Stimulated activated CD8-positive, alpha-beta memory T cell treated with anti-CD3 and anti-CD28 coated beads, Interleukin-7, amount 100 ng/mL, for 4 hours (primary cell): Measurements from ENCODE around the gene CAPN5.
A peak's percentile ranks its signal among the peaks of the same experiment; 100 is the strongest.

Source experiments
- DNase-seq, 2 donors: peaks; one replicate each; pipeline ENCODE4 v3.0.0-alpha.2; 2020; ENCODE audit warnings: low read depth in 2 of 2

The CAPN5 gene

GRCh38 chr11:77117492-77117891 is 50.7 kb downstream of the CAPN5 start:
- no peak for DNase-seq

GRCh38 chr11:77118086-77118485 is 51.3 kb downstream of the CAPN5 start:
- DNase-seq, result no peak

GRCh38 chr11:77118971-77119370 is 52.2 kb downstream of the CAPN5 start:
- no peak for DNase-seq

- DNase-seq, result no peak
Observed at GRCh38 chr11:77119531-77119936, 52.8 kb downstream of the CAPN5 start.

- DNase-seq, result no peak
Observed at GRCh38 chr11:77120571-77120970, 53.8 kb downstream of the CAPN5 start.

- DNase-seq, result no peak
Observed at GRCh38 chr11:77121096-77121640, 54.4 kb downstream of the CAPN5 start.

- DNase-seq, result no peak
Observed at GRCh38 chr11:77121876-77122575, 55.3 kb downstream of the CAPN5 start.

GRCh38 chr11:77122576-77123212 is 55.9 kb downstream of the CAPN5 start:
- DNase-seq, result no peak

- DNase-seq, result no peak
Observed at GRCh38 chr11:77123591-77123990, 56.8 kb downstream of the CAPN5 start.

- DNase-seq, result no peak
Observed at GRCh38 chr11:77124041-77124440, 57.3 kb downstream of the CAPN5 start.

- DNase-seq, result no peak
Observed at GRCh38 chr11:77124488-77124887, 57.7 kb downstream of the CAPN5 start.

- DNase-seq, result no peak
Observed at GRCh38 chr11:77125191-77125590, 58.4 kb downstream of the CAPN5 start.

GRCh38 chr11:77125695-77126094 is 58.9 kb downstream of the CAPN5 start:
- DNase-seq, result no peak

GRCh38 chr11:77126156-77126775 is 59.5 kb downstream of the CAPN5 start:
- DNase-seq, result no peak

GRCh38 chr11:77126861-77127234 is 60.1 kb downstream of the CAPN5 start:
- DNase-seq, result no peak

- peak in 1 of 2 donors; percentile 43 for DNase-seq
Observed at GRCh38 chr11:77127235-77127911, 60.6 kb downstream of the CAPN5 start.

GRCh38 chr11:77127920-77128691 is 61.3 kb downstream of the CAPN5 start, which contains the start of gene MYO7A:
TSS of gene MYO7A (plus strand) at chr11:77128246. CDS start at chr11:77130635, 2,389 bp downstream.
- no peak for DNase-seq

GRCh38 chr11:77129069-77129841 is 62.5 kb downstream of the CAPN5 start:
- no peak for DNase-seq

GRCh38 chr11:77129842-77130756 is 63.3 kb downstream of the CAPN5 start:
- DNase-seq, result no peak
